Measurements from ENCODE around the gene PALM.

- TF ChIP-seq PATZ1 (CRISPR knock-in tag; IDR thresholded peaks at IDR 0.05; ENCODE audit: borderline replicate concordance) = no peak
- TF ChIP-seq ZNF565 (CRISPR knock-in tag; conservative IDR thresholded peaks at IDR 0.05; ENCODE audit: low read depth) = no peak
- no peak for TF ChIP-seq ZNF70 (CRISPR knock-in tag; IDR thresholded peaks at IDR 0.05)
- TF ChIP-seq ARNTL (CRISPR knock-in tag; IDR thresholded peaks at IDR 0.05; ENCODE audit: borderline replicate concordance, low read depth) = no peak
- TF ChIP-seq RARB (CRISPR knock-in tag; IDR thresholded peaks at IDR 0.05) = no peak
- TF ChIP-seq OSR1 (CRISPR knock-in tag; IDR thresholded peaks at IDR 0.05) = no peak
- no peak for TF ChIP-seq TCF4 (CRISPR knock-in tag; IDR thresholded peaks at IDR 0.05; ENCODE audit: borderline replicate concordance)
- TF ChIP-seq ZFP30 (CRISPR knock-in tag; IDR thresholded peaks at IDR 0.05) = no peak
- no peak for TF ChIP-seq BACH2 (CRISPR knock-in tag; IDR thresholded peaks at IDR 0.05; ENCODE audit: borderline replicate concordance)
- no peak for TF ChIP-seq GLIS3 (CRISPR knock-in tag; IDR thresholded peaks at IDR 0.05)
- TF ChIP-seq ZC3H10 (CRISPR knock-in tag; IDR thresholded peaks at IDR 0.05) = no peak
- TF ChIP-seq CSDC2 (CRISPR knock-in tag; IDR thresholded peaks at IDR 0.05) = no peak
- TF ChIP-seq ZFP3 (CRISPR knock-in tag; IDR thresholded peaks at IDR 0.05) = no peak
Measured at GRCh38 chr19:729965-730668, 21.4 kb downstream of the PALM start.

Data from SK-N-SH treated with all-trans-retinoic acid at 6 μM for 48 hours (cell line).